Mesothelial cell of epicardium (in vitro differentiated cells): Measurements from ENCODE around the gene P3H2. TPM values are rescaled to one million over a fixed set of nuclear protein-coding genes. Genes with fewer than 3 reads are reported as not detected.

Source experiments
- DNase-seq, 2 experiments: peaks; one replicate each; pipeline ENCODE4 v3.0.0; 2021; ENCODE audit warnings: low spot score in 2 of 2; ENCODE audit not compliant: unreplicated experiment in 2 of 2
- H3K27ac Mint-ChIP-seq: 2 replicates; pipeline ENCODE4 v1.8.0; 2021; ENCODE audit warnings: mixed read lengths
- H3K27me3 Mint-ChIP-seq: 2 replicates; pipeline ENCODE4 v1.8.0; 2021; ENCODE audit warnings: low read depth, mixed read lengths
- H3K36me3 Mint-ChIP-seq: 2 replicates; pipeline ENCODE4 v1.8.0; 2021; ENCODE audit warnings: mixed read lengths
- H3K4me1 Mint-ChIP-seq: 2 replicates; pipeline ENCODE4 v1.8.0; 2021; ENCODE audit warnings: mixed read lengths
- H3K4me3 Mint-ChIP-seq: 2 replicates; pipeline ENCODE4 v1.8.0; 2021; ENCODE audit warnings: mild to moderate bottlenecking, moderate library complexity, mixed read lengths
- H3K9me3 Mint-ChIP-seq: 2 replicates; pipeline ENCODE4 v1.8.0; 2021; ENCODE audit warnings: mixed read lengths
- total RNA-seq: library from RNA; stranded (reverse); gene quantifications from 3 replicates; pipeline ENCODE4 v1.2.1, GENCODE V29; 2021
- TF ChIP-seq, protein P1 (sequence below): fragments of 200-600 bp; sonication (generic); IDR thresholded peaks from one replicate; pipeline ENCODE4 v1.5.0; 2021; ENCODE audit warnings: antibody characterized with exemption; ENCODE audit not compliant: unreplicated experiment

The P3H2 gene
- total RNA-seq, 1 donor from 2014 or later, result 14.8 TPM

DNA sequence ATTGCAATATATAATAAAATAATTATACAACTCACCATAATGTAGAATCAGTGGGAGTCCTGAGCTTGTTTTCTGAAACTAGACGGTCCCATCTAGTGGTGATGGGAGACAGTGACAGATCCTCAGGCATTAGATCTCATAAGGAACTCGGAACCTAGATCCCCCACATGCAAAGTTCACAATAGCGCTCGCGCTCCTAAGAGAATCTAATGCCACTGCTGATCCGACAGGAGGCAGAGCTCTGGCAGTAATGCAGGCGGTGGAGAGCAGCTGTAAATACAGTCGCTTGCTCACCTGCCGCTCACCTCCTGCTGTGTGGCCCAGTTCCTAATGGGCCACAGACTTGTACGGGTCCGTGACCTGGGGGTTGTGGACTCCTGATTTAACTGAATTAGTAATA, 87.8 kb downstream of the P3H2 start:
- Mint-ChIP-seq H3K27ac (no peak overlapping the region), H3K9me3 (peaks cover 5% of the 10 kb centered on the region)

DNA sequence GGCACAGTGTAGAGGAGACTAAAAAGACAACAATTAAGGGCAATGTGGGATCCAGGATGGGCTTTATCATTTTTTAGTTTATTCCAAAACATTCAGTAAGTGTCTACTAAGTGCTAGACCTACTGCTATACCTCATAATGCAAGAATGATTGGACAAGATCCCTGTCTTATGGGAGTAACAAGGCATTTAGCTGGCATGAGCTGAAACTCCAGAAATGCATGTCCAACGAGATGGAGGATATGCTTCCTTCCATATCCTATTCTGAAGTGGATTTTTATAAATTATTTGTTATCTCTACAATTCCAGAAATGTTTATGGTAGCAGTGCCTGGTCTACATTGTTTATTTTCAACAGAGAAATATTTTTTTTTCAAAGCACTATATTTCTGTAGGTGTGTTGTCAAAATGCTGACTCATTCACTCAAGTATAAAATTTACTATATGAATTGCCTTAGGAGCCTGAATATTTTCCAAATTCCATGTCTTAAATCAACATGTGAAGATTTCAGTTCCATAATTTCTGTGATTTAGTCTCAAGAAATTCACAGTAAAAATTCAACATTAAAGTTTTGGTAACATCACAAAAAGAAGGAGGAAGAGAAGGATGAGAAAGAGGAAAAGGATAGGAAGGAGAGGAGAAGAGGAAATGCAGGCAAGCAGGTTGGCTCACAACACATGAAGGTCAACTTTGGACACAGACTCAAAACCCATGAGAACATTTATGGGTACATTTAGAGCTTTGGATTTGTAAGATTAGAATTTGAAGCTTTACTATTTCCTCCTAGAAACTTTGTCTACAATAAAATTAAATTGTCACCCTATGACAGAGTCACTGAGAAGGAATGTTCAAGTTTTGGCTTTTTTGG, 88.6 kb downstream of the P3H2 start:
- H3K9me3 Mint-ChIP-seq, result peaks cover 5% of the 10 kb centered on the region
- peak overlapping the region; percentile 88 for H3K27ac Mint-ChIP-seq
- TF ChIP-seq, protein P1, sequence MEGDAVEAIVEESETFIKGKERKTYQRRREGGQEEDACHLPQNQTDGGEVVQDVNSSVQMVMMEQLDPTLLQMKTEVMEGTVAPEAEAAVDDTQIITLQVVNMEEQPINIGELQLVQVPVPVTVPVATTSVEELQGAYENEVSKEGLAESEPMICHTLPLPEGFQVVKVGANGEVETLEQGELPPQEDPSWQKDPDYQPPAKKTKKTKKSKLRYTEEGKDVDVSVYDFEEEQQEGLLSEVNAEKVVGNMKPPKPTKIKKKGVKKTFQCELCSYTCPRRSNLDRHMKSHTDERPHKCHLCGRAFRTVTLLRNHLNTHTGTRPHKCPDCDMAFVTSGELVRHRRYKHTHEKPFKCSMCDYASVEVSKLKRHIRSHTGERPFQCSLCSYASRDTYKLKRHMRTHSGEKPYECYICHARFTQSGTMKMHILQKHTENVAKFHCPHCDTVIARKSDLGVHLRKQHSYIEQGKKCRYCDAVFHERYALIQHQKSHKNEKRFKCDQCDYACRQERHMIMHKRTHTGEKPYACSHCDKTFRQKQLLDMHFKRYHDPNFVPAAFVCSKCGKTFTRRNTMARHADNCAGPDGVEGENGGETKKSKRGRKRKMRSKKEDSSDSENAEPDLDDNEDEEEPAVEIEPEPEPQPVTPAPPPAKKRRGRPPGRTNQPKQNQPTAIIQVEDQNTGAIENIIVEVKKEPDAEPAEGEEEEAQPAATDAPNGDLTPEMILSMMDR, result no peak
- H3K27me3 Mint-ChIP-seq, result no peaks in the 10 kb centered on the region
- peaks cover 26% of the 10 kb centered on the region for H3K4me1 Mint-ChIP-seq
- no peaks in the 10 kb centered on the region for H3K36me3 Mint-ChIP-seq
- DNase-seq, result no peak
- no peak overlapping the region for H3K4me3 Mint-ChIP-seq

More for the DNA sequence above, 87.8 kb downstream of the P3H2 start:
- H3K27me3 Mint-ChIP-seq, result no peaks in the 10 kb centered on the region
- no peaks in the 10 kb centered on the region for H3K36me3 Mint-ChIP-seq
- TF ChIP-seq, protein P1, result no peak
- no peak for DNase-seq
- peaks cover 33% of the 10 kb centered on the region for H3K4me1 Mint-ChIP-seq
- no peak overlapping the region for H3K4me3 Mint-ChIP-seq

DNA sequence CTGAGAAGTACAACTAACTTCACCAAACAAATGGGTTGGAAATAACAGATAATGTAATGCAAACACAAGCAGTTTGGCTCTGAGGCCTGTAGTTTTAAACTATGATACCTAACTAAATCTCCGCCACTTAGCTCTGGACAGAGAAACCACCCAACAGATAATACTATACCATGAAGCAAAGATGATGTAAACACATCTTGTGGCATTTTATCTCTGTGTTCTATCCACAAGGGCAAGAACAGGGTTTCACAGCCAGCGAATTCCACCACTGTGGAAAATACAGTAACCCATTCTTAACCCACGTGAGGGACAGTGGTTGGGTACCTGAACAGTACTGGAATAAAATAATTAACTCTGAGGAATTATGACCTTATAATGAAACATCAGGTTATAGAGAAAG, 93.6 kb downstream of the P3H2 start:
- Mint-ChIP-seq H3K9me3 (no peaks in the 10 kb centered on the region), H3K27me3 (no peaks in the 10 kb centered on the region), H3K4me3 (no peak overlapping the region), H3K4me1 (peaks cover 5% of the 10 kb centered on the region), H3K27ac (no peak overlapping the region), H3K36me3 (no peaks in the 10 kb centered on the region)
- no peak for DNase-seq
- TF ChIP-seq, protein P1, result no peak

DNA sequence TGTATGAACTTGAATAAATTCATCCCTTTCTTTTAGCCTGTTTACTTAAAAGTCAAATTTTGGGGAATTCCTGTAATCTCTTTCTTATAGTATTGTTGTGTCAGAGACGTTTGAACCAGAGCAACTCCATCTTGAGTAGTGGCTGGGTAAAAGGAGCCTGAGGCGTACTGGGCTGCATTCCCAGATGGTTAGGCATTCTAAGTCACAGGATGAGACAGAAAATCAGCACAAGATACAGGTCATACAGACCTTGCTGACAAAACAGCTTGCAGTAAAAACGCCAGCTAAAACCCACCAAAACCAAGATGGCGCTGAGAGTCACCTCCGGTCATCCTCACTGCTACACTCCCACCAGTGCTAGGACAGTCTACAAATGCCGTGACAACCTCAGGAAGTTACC, 94.5 kb downstream of the P3H2 start:
- Mint-ChIP-seq H3K9me3 (no peaks in the 10 kb centered on the region), H3K36me3 (no peaks in the 10 kb centered on the region), H3K4me3 (no peak overlapping the region), H3K27ac (no peak overlapping the region), H3K27me3 (no peaks in the 10 kb centered on the region), H3K4me1 (peaks cover 4% of the 10 kb centered on the region)
- TF ChIP-seq, protein P1, result no peak
- no peak for DNase-seq

DNA sequence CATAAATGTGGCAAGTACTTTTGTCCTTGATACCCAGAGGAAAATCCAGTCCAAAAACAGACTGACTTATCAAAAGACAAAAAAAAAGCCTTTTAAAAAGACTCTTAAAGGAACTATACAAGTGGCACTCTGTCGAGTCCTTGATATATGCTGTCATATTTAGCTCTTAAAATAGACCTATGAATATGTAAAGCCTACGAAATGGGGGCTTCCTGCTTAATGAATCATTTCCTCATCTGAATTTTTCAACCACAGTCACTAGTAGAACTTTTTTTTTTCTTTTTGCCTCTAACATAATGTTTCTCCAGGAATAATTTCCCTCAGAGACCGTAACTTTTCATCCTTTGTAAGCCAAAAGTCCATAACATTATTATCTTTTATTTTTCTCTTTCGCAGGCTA, 95.8 kb downstream of the P3H2 start:
- TF ChIP-seq, protein P1, result no peak
- Mint-ChIP-seq H3K4me3 (no peak overlapping the region), H3K4me1 (peaks cover 4% of the 10 kb centered on the region), H3K9me3 (no peaks in the 10 kb centered on the region), H3K27ac (no peak overlapping the region), H3K36me3 (no peaks in the 10 kb centered on the region), H3K27me3 (no peaks in the 10 kb centered on the region)
- DNase-seq, result no peak
